AG10803 (cell line): Measurements from ENCODE around the gene TPRG1.
A peak's percentile ranks its signal among the peaks of the same experiment; 100 is the strongest.

Source experiments
- DNase-seq: peaks from one replicate; pipeline ENCODE4 v3.0.0; 2010; ENCODE audit warnings: low read depth
- H3K4me3 ChIP-seq: 2 replicates; pipeline ENCODE4 v1.5.1; 2011; ENCODE audit warnings: mild to moderate bottlenecking, low read length, control low read depth
- CTCF ChIP-seq: conservative IDR thresholded peaks from 2 replicates; pipeline ENCODE4 v1.5.1; 2011; ENCODE audit warnings: mild to moderate bottlenecking, low read length, control low read depth, inconsistent platforms

The TPRG1 gene, protein sequence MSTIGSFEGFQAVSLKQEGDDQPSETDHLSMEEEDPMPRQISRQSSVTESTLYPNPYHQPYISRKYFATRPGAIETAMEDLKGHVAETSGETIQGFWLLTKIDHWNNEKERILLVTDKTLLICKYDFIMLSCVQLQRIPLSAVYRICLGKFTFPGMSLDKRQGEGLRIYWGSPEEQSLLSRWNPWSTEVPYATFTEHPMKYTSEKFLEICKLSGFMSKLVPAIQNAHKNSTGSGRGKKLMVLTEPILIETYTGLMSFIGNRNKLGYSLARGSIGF

GRCh38 chr3:189171707-189172106 lies at the start of gene TPRG1:
TPRG1 (plus strand) TSS chr3:189171971; CDS start chr3:189207385, 35,414 bp downstream.
- TF ChIP-seq CTCF = no peak
- no peak for DNase-seq

DNA sequence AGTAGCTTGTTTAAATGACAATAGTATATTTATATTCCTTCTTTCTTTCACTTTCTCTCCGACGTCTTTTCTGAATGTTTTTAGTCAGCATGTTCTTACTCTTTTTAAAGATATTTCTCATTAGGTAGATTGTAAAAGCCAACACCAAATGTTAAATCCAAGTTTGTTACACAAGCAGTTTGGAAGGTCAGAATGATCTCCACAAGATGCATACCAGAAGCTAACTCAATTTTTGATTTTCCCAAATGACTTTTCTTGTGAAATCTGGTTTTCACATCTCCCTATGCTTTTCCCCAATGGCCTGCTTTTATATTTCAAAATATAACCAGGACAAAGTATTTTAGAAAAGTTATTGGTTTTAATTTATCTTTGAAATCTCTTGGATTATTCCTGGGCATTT lies 49.7 kb upstream of the TPRG1 start:
- no peak for DNase-seq
- no peak for TF ChIP-seq CTCF
- H3K4me3 ChIP-seq = no peak overlapping the region

More at GRCh38 chr3:189171707-189172106, at the start of gene TPRG1:
- H3K4me3 ChIP-seq = no peak within 1 kb of the TSS

- H3K4me3 ChIP-seq = no peak overlapping the region
- DNase-seq = no peak
- no peak for TF ChIP-seq CTCF
These were observed 49.1 kb upstream of the TPRG1 start for GRCh38 chr3:189122526-189123205.

DNA sequence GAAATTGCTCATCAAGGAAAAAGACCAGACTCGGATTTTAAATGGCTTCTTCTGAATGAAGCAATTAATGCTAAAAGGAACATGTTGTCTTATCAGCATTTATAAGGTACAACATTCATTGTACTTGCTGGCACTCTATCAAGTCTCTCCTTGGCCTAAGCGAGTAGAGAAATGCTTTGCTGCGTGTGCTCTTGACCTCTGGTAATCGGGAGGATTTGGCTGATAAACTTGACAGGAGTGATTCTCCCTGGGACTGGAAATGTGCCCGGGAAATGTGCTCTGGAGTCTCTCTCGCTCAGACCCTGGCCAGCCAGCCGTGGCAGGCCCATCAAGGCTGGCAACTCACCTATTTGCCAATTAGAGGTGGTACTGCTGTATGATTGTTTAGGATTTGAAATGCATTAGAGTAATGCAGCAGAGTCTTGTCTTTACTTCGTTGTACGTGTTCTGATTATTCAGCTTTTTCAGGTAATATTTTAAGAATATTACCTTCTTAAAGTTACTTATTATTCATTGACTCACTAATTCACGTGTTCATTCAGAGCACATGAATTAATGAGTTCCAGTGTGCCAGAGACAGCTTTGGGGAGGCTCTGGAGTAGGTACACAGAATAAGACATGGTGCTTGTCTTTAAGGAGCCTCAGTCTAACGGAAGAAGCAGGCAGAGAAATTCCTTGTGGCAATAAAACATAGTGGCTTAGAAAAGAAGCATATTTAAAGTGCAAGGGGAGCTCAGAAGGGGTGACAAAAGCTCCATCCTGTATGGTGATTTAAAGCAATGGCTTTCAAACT lies 48.0 kb upstream of the TPRG1 start:
- TF ChIP-seq CTCF = no peak
- DNase-seq = no peak
- no peak overlapping the region for H3K4me3 ChIP-seq

DNA sequence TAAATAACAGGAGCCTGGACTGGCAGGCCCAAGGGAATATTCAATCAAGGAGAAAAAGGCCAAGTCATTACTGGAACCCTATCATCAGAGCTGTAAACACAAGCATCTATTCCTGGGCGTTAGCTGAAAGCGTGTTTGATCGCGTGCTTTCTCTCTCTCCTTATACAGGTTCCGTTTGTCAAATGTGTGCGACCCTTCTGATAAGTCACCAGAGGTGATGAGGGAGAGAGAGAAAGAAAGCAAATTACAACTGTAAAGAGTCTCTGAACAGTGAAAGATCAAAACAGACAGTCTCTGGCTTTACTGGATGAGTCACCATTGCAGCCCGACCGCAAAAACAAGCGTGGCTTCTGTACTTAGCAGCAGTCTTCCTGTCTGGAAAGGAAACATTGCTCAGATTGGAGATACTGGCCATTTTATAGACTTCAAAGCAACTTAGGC lies 39.5 kb upstream of the TPRG1 start:
- no peak for TF ChIP-seq CTCF
- DNase-seq = peak; percentile 75
- no peak overlapping the region for H3K4me3 ChIP-seq

DNA sequence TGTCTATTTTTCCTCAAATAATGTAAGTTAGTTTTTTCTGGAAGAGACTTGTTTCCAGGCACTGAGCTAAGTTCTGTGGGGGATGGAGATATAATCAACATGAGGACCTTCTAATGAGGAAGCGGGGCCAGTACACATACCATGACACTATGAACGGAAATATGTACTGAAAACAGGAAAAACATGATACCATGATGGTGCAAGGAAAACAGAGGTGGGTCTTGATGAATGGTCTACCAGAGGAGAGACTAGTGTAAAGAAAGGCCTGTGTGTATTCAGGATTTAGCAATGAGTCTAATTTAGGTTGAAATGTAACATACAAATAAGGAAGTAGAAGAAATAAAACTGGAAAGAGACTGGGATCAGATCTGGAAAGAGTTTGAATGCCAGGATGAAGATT lies 38.9 kb upstream of the TPRG1 start:
- DNase-seq = no peak
- no peak for TF ChIP-seq CTCF
- H3K4me3 ChIP-seq = no peak overlapping the region

DNA sequence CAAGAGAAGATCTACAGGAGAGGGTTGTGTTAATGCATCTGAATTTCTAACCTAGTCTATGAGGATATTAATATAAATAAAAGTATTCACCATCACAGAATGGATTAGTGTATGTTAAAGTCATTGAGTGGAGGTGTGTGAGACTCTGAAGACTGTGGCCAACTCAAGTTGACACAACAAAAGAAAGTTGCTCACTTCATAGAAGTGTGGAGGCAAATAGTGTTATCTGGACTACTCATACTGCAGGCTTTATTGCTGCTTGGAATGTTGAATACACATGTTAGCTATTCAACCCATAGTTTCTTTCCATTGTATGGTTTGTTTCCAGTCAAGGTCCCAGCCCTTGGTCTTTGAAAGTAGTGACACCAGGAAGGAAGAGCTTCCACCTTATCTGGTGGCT lies 38.0 kb upstream of the TPRG1 start:
- no peak for TF ChIP-seq CTCF
- H3K4me3 ChIP-seq = no peak overlapping the region
- DNase-seq = no peak
